T-helper 2 cell treated with Interferon-gamma antibody and Interleukin-4, amounts not matched to agents 5 μg/mL and 100 μg/mL, for 36 hours (primary cell): ENCODE measurements around the gene C10orf62.
"Not testable (repeated sequence)": the region's sequence is repeated elsewhere in the genome, so short reads cannot be mapped to it uniquely, and the experiment has no call there.

Experiments
- DNase-seq: peaks from one replicate; pipeline ENCODE4 v3.0.0; 2021; ENCODE audit warnings: low spot score
- H3K27ac Mint-ChIP-seq: one replicate; pipeline ENCODE4 v1.8.0; 2021; ENCODE audit warnings: mild to moderate bottlenecking, mixed read lengths
- H3K27me3 Mint-ChIP-seq: one replicate; pipeline ENCODE4 v1.8.0; 2021; ENCODE audit warnings: low read depth, mixed read lengths
- H3K36me3 Mint-ChIP-seq: one replicate; pipeline ENCODE4 v1.8.0; 2021; ENCODE audit warnings: low read depth, mixed read lengths
- H3K4me1 Mint-ChIP-seq: one replicate; pipeline ENCODE4 v1.8.0; 2021; ENCODE audit warnings: low read depth, mixed read lengths
- H3K4me3 Mint-ChIP-seq: one replicate; pipeline ENCODE4 v1.8.0; 2022; ENCODE audit warnings: mild to moderate bottlenecking, moderate library complexity, mixed read lengths
- H3K9me3 Mint-ChIP-seq: one replicate; pipeline ENCODE4 v1.8.0; 2021; ENCODE audit warnings: mixed read lengths

The C10orf62 gene

DNA sequence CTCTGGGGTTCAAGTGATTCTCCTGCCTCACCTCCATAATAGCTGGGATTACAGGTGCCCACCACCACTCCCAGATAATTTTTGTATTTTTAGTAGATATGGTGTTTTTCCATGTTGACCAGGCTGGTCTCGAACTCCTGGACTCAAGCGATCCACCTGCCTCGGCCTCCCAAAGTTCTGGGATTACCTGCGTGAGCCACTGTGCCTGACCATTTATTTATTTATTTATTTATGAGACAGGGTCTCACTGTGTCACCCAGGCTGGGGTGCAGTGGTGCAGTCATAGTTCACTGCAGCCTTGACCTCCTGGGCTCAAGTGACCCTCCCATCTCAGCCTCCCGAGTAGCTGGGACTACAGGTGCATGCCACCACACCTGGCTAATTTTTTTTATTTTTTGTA is 35.2 kb upstream of the C10orf62 start:
- not testable (repeated sequence) for H3K27me3 Mint-ChIP-seq, H3K27ac Mint-ChIP-seq, H3K9me3 Mint-ChIP-seq, DNase-seq, H3K36me3 Mint-ChIP-seq, H3K4me1 Mint-ChIP-seq, H3K4me3 Mint-ChIP-seq

- H3K36me3 Mint-ChIP-seq, H3K4me1 Mint-ChIP-seq, DNase-seq, H3K9me3 Mint-ChIP-seq, H3K27me3 Mint-ChIP-seq, H3K27ac Mint-ChIP-seq, H3K4me3 Mint-ChIP-seq: not testable (repeated sequence)
Observed at GRCh38 chr10:97555541-97555940, 34.0 kb upstream of the C10orf62 start.

DNA sequence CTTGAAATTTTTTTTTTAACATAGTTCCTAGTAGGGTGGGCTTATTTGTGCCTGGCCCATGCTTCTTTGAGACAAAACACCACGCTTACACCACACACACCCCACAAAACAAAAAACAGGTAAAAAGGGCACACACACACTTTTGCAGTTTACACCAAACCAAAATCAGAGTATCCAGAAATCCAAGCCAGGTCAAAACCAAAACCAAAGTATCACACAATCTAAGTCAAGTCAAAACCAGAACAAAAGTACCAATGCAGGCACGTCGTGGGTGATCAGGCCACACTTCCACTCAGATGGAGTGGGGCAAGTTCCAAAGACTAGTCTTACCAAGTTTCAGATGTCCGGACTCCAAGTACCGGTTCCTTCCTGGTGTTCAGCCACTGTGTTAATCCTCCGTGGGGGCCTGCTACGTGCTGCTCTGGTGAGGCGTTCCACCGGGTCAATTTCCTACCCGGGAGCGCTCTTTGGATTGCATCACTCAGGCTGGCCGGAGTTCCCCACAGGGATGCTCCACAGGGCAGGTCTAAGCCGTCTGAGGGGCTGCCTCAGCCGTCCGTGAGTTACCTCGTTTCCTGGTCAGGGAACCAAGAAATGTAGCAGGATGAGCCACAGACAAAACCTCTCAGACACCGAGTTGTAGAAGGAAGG is 28.7 kb upstream of the C10orf62 start:
- not testable (repeated sequence) for H3K4me3 Mint-ChIP-seq

DNA sequence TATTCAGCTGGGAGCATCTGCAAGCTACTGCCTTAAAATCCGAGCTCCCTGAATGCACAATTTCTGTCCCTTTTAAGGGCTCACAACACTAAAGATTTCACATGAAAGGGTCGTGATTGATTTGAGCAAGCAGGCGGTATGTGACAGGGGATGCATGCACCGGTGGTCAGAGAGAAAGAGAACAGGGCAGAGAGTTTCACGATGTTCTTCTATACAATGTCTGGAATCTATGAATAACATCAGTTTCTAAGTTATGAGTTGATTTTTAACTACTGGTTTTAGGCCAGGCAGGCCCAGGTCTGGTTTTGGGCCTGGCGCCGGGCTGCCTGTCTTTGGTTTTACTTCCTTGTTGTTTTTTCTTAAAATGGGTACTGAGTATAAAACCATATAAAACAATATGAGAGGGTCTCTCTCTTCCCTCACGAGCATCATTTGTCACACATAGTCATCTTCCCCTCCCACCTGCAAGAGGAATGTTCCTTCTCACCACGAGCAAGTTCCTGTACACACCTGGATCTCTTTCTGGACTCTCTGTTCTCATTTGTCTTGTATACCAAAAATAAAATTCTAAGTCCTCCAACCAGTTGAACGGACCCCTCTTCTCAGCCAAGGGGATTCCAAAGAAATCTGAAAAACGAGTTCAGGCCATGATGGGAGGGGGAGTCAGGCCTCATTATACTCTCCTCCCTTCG is 28.0 kb upstream of the C10orf62 start:
- not testable (repeated sequence) for H3K9me3 Mint-ChIP-seq, H3K4me1 Mint-ChIP-seq, H3K27ac Mint-ChIP-seq, H3K27me3 Mint-ChIP-seq, H3K36me3 Mint-ChIP-seq, DNase-seq, H3K4me3 Mint-ChIP-seq

More for the DNA sequence above, 28.7 kb upstream of the C10orf62 start:
- H3K36me3 Mint-ChIP-seq, DNase-seq, H3K9me3 Mint-ChIP-seq, H3K4me1 Mint-ChIP-seq, H3K27me3 Mint-ChIP-seq, H3K27ac Mint-ChIP-seq: not testable (repeated sequence)

- not testable (repeated sequence) for DNase-seq, H3K36me3 Mint-ChIP-seq, H3K4me1 Mint-ChIP-seq, H3K4me3 Mint-ChIP-seq, H3K9me3 Mint-ChIP-seq, H3K27ac Mint-ChIP-seq, H3K27me3 Mint-ChIP-seq
Observed at GRCh38 chr10:97562329-97562728, 27.2 kb upstream of the C10orf62 start.

DNA sequence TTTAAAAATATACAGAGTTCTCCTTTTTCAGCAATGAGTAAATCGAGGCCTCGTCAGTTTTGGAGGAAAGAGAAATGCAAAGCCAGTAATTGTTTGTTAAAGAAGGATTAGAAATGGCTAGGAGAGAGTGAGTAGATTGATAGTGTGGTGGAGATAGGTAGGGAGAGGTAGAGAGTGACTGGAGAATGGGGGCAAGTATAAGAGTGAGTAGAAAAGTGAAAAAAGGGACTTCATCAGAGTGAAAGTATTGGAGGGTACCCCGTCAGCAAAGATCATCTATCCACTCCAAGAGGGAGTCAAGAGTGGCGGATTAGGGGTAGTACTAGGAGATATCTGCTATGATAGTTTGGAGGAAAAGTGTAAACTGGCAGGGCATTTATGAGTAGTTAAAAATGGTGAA is 26.2 kb upstream of the C10orf62 start:
- H3K36me3 Mint-ChIP-seq: no peaks in the 10 kb centered on the region
- H3K4me3 Mint-ChIP-seq: no peak overlapping the region
- no peaks in the 10 kb centered on the region for H3K9me3 Mint-ChIP-seq
- H3K27ac Mint-ChIP-seq: no peak overlapping the region
- H3K27me3 Mint-ChIP-seq: no peaks in the 10 kb centered on the region
- DNase-seq: no peak
- peaks cover 1% of the 10 kb centered on the region for H3K4me1 Mint-ChIP-seq

- H3K9me3 Mint-ChIP-seq: no peaks in the 10 kb centered on the region
- H3K27ac Mint-ChIP-seq: no peak overlapping the region
- peaks cover 1% of the 10 kb centered on the region for H3K4me1 Mint-ChIP-seq
- no peak for DNase-seq
- no peak overlapping the region for H3K4me3 Mint-ChIP-seq
- H3K27me3 Mint-ChIP-seq: no peaks in the 10 kb centered on the region
- H3K36me3 Mint-ChIP-seq: no peaks in the 10 kb centered on the region
Observed at GRCh38 chr10:97564776-97565175, 24.7 kb upstream of the C10orf62 start.

- Mint-ChIP-seq H3K9me3 (no peaks in the 10 kb centered on the region), H3K36me3 (no peaks in the 10 kb centered on the region), H3K4me1 (no peaks in the 10 kb centered on the region), H3K27ac (no peak overlapping the region), H3K4me3 (no peak overlapping the region), H3K27me3 (no peaks in the 10 kb centered on the region)
- no peak for DNase-seq
Observed at GRCh38 chr10:97566336-97566996, 23.1 kb upstream of the C10orf62 start.

DNA sequence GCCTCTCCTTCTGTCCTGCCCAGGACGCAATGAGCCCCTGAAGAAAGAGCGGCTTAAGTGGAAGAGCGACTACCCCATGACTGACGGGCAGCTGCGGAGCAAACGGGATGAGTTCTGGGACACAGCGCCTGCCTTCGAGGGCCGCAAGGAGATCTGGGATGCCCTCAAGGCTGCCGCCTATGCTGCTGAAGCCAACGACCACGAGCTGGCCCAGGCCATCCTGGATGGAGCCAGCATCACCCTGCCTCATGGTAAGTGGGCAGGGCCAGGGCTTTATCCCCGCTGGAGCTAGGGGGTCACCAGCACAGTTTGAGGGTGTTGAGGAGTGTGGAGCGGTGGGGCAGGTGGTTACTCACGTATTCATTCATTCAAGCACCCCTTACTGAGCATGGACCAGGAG is 21.6 kb upstream of the C10orf62 start:
- Mint-ChIP-seq H3K36me3 (no peaks in the 10 kb centered on the region), H3K27ac (no peak overlapping the region), H3K4me1 (no peaks in the 10 kb centered on the region), H3K27me3 (no peaks in the 10 kb centered on the region), H3K4me3 (no peak overlapping the region), H3K9me3 (no peaks in the 10 kb centered on the region)
- no peak for DNase-seq

DNA sequence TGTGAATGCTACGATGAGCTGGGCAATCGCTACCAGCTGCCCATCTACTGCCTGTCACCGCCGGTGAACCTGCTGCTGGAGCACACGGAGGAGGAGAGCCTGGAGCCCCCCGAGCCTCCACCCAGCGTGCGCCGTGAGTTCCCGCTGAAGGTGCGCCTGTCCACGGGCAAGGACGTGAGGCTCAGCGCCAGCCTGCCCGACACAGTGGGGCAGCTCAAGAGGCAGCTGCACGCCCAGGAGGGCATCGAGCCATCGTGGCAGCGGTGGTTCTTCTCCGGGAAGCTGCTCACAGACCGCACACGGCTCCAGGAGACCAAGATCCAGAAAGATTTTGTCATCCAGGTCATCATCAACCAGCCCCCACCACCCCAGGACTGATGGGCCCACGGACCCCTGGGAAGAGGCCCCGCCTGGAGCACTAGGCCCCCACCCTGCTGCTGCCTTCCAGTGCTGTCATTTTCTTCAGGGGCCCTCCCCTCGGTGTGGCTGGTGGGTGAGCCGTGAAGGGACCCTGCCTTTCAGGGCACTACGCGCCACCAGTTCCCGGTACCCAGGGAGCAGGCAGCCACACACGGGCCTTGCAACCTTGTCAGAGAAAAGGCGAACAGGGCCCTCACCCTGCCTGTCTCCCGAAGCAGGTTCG is 19.3 kb upstream of the C10orf62 start:
- Mint-ChIP-seq H3K9me3 (no peaks in the 10 kb centered on the region), H3K4me3 (no peak overlapping the region), H3K36me3 (no peaks in the 10 kb centered on the region), H3K27me3 (no peaks in the 10 kb centered on the region), H3K27ac (no peak overlapping the region), H3K4me1 (no peaks in the 10 kb centered on the region)
- no peak for DNase-seq

- Mint-ChIP-seq H3K4me1 (no peaks in the 10 kb centered on the region), H3K36me3 (no peaks in the 10 kb centered on the region), H3K27me3 (no peaks in the 10 kb centered on the region), H3K4me3 (no peak overlapping the region), H3K27ac (no peak overlapping the region), H3K9me3 (no peaks in the 10 kb centered on the region)
- DNase-seq: no peak
Observed at GRCh38 chr10:97570789-97571471, 18.6 kb upstream of the C10orf62 start.

DNA sequence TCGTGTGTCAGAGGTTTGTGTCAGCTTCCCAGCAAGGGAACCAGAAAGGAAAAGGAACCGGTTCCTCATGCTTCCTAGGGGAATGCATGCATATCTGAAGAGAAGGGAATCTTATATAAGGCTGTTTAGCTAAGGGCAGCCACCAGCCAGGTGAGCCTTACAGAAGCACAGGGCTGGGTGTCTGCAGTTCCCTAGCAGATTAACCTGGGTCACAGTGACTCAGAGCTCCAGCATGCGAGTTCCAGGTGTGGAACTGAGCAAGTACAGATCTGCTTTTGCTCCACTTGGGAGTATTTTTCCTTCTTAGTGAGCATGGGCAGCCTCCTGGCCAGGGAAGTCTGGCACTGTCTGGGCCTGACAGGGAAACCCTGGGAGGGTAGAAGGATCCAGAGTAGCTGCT is 17.9 kb upstream of the C10orf62 start:
- DNase-seq: no peak
- Mint-ChIP-seq H3K4me1 (no peaks in the 10 kb centered on the region), H3K27ac (no peak overlapping the region), H3K9me3 (no peaks in the 10 kb centered on the region), H3K36me3 (no peaks in the 10 kb centered on the region), H3K27me3 (no peaks in the 10 kb centered on the region), H3K4me3 (no peak overlapping the region)

DNA sequence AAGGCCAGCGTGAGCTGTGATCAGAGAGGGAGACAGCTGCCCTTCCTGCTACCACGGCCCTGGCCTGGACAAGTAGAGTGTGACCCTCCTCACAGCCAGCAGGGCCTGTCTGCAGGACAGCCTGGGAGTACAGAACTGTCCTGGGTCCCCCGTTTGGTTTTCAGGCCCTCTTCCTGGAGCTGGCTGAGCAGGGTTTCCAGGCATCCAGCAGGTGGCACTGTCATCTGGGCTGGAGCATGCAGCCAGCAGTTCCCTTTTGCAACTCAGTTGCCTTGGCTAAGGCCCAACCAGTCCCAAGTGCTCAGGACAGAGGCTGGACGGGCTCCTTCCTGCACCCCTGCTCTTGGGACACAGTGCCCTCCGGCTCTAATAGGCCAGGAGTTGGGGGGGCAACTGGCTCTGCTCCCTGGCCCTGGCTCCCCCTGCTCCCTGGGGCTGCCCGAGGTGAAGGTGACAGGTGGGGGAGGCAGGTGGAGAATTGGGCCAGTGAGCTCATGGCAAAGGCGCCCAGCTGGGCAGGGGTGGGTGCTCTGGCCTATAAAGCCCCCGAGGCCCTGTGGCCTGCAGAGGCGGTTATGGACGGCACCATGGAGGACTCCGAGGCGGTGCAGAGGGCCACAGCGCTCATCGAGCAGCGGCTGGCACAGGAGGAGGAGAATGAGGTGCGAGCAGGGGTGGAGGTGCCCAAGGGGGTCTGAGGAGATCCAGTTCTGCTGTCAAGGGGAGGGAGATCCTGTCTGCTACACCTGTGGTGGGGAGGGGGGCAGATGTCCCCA is 17.1 kb upstream of the C10orf62 start, which contains the start of gene ANKRD2:
TSS of gene ANKRD2 (plus strand) at position 566 of the 776 bp plus-strand sequence. CDS start at position 576, 10 bp downstream.
- Mint-ChIP-seq H3K4me3 (no peak within 1 kb of the TSS), H3K36me3 (no peaks in the 10 kb centered on the region), H3K27ac (no peak within 1 kb of the TSS), H3K27me3 (no peaks in the 10 kb centered on the region), H3K4me1 (no peaks in the 10 kb centered on the region), H3K9me3 (no peaks in the 10 kb centered on the region)
- DNase-seq: peak; percentile 25
